ENCODE results near the gene GALNT14. TPM values are rescaled to one million over a fixed set of nuclear protein-coding genes. Genes with fewer than 3 reads are reported as not detected.

Gene GALNT14
- total RNA-seq, 1 experiment from 2014 or later: 2.7 TPM

GRCh38 chr2:30950339-30950738 lies 187.9 kb downstream of the GALNT14 start:
- H3K9me3 ChIP-seq (ENCODE audit: control insufficient read depth, low read depth, low read length): no peaks in the 10 kb centered on the region
- H2BK15ac ChIP-seq (ENCODE audit: low read depth, low read length): no peak overlapping the region
- H3K27me3 Mint-ChIP-seq (ENCODE audit: low read depth): no peaks in the 10 kb centered on the region; the same call in none of the 2 replicates
- no peaks in the 10 kb centered on the region for H3K4me1 Mint-ChIP-seq
- H3T11ph ChIP-seq (ENCODE audit: low read length): no peak overlapping the region
- H4K20me1 ChIP-seq (ENCODE audit: control insufficient read depth, insufficient read depth, insufficient read length): no peaks in the 10 kb centered on the region
- no peak overlapping the region for H2AFZ ChIP-seq (ENCODE audit: low read length)
- no peak overlapping the region for H2BK5ac ChIP-seq (ENCODE audit: insufficient read length, low read length)
- no peak overlapping the region for H3K4me3 Mint-ChIP-seq
- H3K9ac ChIP-seq (ENCODE audit: extremely low read depth, insufficient read length, low read length): no peak overlapping the region
- H3K23ac ChIP-seq (ENCODE audit: insufficient read length, low read depth, low read length): no peak overlapping the region
- H4K8ac ChIP-seq (replicated peaks; ENCODE audit: insufficient read length, low read depth, low read length): no peak overlapping the region
- H3K18ac ChIP-seq (ENCODE audit: insufficient read length, low read depth, low read length): no peak overlapping the region
- no peaks in the 10 kb centered on the region for H3K79me2 ChIP-seq (ENCODE audit: insufficient read depth, low read length)
- no peak for DNase-seq
- no peak overlapping the region for H4K91ac ChIP-seq (ENCODE audit: insufficient read length, low read depth, low read length)
- H3K79me1 ChIP-seq (ENCODE audit: insufficient read depth, low read depth, low read length, poor library complexity, severe bottlenecking): no peaks in the 10 kb centered on the region
- H3K4me2 ChIP-seq (ENCODE audit: insufficient read depth, insufficient read length, low read length): no peak overlapping the region
- no peak overlapping the region; a peak in 1 of 7 replicates for H3K27ac Mint-ChIP-seq
- H3K4ac ChIP-seq (ENCODE audit: low read depth, low read length): no peak overlapping the region
- H3K14ac ChIP-seq (ENCODE audit: insufficient read depth, low read length): no peak overlapping the region
- TF ChIP-seq, protein P1, sequence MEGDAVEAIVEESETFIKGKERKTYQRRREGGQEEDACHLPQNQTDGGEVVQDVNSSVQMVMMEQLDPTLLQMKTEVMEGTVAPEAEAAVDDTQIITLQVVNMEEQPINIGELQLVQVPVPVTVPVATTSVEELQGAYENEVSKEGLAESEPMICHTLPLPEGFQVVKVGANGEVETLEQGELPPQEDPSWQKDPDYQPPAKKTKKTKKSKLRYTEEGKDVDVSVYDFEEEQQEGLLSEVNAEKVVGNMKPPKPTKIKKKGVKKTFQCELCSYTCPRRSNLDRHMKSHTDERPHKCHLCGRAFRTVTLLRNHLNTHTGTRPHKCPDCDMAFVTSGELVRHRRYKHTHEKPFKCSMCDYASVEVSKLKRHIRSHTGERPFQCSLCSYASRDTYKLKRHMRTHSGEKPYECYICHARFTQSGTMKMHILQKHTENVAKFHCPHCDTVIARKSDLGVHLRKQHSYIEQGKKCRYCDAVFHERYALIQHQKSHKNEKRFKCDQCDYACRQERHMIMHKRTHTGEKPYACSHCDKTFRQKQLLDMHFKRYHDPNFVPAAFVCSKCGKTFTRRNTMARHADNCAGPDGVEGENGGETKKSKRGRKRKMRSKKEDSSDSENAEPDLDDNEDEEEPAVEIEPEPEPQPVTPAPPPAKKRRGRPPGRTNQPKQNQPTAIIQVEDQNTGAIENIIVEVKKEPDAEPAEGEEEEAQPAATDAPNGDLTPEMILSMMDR (conservative IDR thresholded peaks at IDR 0.05): no peak
- no peak overlapping the region for H3K56ac ChIP-seq (ENCODE audit: insufficient read length, low read depth, low read length)
- no peaks in the 10 kb centered on the region for H3K27me3 ChIP-seq (ENCODE audit: insufficient read depth, low read length)
- H3K27ac ChIP-seq (ENCODE audit: insufficient read length, low read depth, low read length): no peak overlapping the region
- no peak overlapping the region for H2BK12ac ChIP-seq (ENCODE audit: insufficient read length, low read depth, low read length)
- peaks cover 2 to 11% (median 4%) of the 10 kb centered on the region in 3 experiments; a peak in 3 of 7 replicates for H3K36me3 Mint-ChIP-seq (ENCODE audit: insufficient read depth in 1 of 3, low read depth in 3 of 3)
- peaks cover 7 to 13% of the 10 kb centered on the region in 2 experiments for H3K9me3 Mint-ChIP-seq
- WGBS (ENCODE audit: extremely low coverage, insufficient read length, low lambda C conversion rate): no CpG with 5 or more reads among the region's 2 CpGs
- no peak overlapping the region for H2AK5ac ChIP-seq (ENCODE audit: insufficient read length, low read length)
- H2BK20ac ChIP-seq (ENCODE audit: low read depth, low read length, poor library complexity, severe bottlenecking): no peak overlapping the region
- H3K4me1 ChIP-seq (ENCODE audit: insufficient read depth, low read length): no peaks in the 10 kb centered on the region; the same call in 1 of the 2 replicates
- H3K23me2 ChIP-seq (ENCODE audit: insufficient read length, low read depth, low read length, poor library complexity, severe bottlenecking): no peaks in the 10 kb centered on the region
- H2BK120ac ChIP-seq (ENCODE audit: low read depth, low read length, poor library complexity, severe bottlenecking): no peak overlapping the region
- H4K5ac ChIP-seq (ENCODE audit: insufficient read length, low read depth, low read length): no peak overlapping the region

Data from H9 (cell line).